Kidney (tissue), 14 donors: ENCODE measurements around the gene NOD1. TPM values are rescaled to one million over a fixed set of nuclear protein-coding genes. Genes with fewer than 3 reads are reported as not detected.

Experiments used
- DNase-seq, 5 donors: peaks; one replicate each; pipeline ENCODE4 v3.0.0-alpha.2; 2013 to 2020
- FAIRE-seq: peaks from 2 replicates; lab custom pipeline; 2012; peaks lifted over from hg19 to GRCh38; lab: Jason Lieb, UNC
- H3K27ac ChIP-seq, 2 donors: one replicate each; pipeline ENCODE4 v1.7.0; 2013; ENCODE audit warnings: low read depth in 2 of 2, low read length in 2 of 2, inconsistent platforms in 1 of 2
- H3K27me3 ChIP-seq: one replicate; pipeline ENCODE4 v1.7.1; 2013; ENCODE audit warnings: low read length, inconsistent platforms; ENCODE audit not compliant: control insufficient read depth, insufficient read depth
- H3K36me3 ChIP-seq, 3 donors: one replicate each; pipeline versions ENCODE4 v1.7.0 to v1.7.1; 2013; ENCODE audit warnings: low read length in 3 of 3, control low read depth in 1 of 3, inconsistent platforms in 1 of 3; ENCODE audit not compliant: insufficient read depth in 3 of 3, control insufficient read depth in 2 of 3
- H3K4me1 ChIP-seq, 3 donors: one replicate each; pipeline versions ENCODE4 v1.7.0 to v1.7.1; 2013; ENCODE audit warnings: low read length in 3 of 3, inconsistent platforms in 1 of 3, low read depth in 1 of 3; ENCODE audit not compliant: control insufficient read depth in 2 of 3, insufficient read depth in 2 of 3
- H3K4me3 ChIP-seq, 3 donors: one replicate each; pipeline versions ENCODE4 v1.7.0 to v1.8.1; 2013; ENCODE audit warnings: low read length in 3 of 3, control low read depth in 1 of 3, inconsistent platforms in 1 of 3
- H3K9ac ChIP-seq, 3 donors: one replicate each; pipeline versions ENCODE4 v1.7.0 to v1.7.1; 2013; ENCODE audit warnings: low read length in 3 of 3, control low read depth in 1 of 3, inconsistent platforms in 1 of 3
- H3K9me3 ChIP-seq, 3 donors: one replicate each; pipeline versions ENCODE4 v1.7.0 to v1.7.1; 2013; ENCODE audit warnings: low read length in 3 of 3, control low read depth in 1 of 3, inconsistent platforms in 1 of 3; ENCODE audit not compliant: control insufficient read depth in 2 of 3, insufficient read depth in 1 of 3
- intact Hi-C: fragments of 100-400 bp; cut with DNase I; formaldehyde crosslinking; loops from one replicate; pipeline ENCODE4 v1.11.1; 2022
- polyA plus RNA-seq: library from polyadenylated mRNA; stranded (reverse); fragments of 350-450 nt; fragmentation: Illumina TruSeq; extraction: RNeasy Lipid Tissue Mini Kit (QIAGEN cat#74804); gene quantifications from one replicate; pipeline ENCODE4 v1.2.3, GENCODE V29; 2014; ENCODE audit warnings: low read depth, low replicate concordance; ENCODE audit not compliant: insufficient read depth
- total RNA-seq: library from RNA; stranded (reverse); fragmentation: NEBNext Ultra II Directional; extraction: Animal tissue kit (Norgen Biotek cat#: 25700); gene quantifications from one replicate; pipeline ENCODE4 v1.2.1, GENCODE V29; 2021
- TF ChIP-seq, protein P1 (sequence below): IDR thresholded peaks from 3 replicates; pipeline ENCODE4 v1.5.1; 2012; ENCODE audit warnings: mild to moderate bottlenecking, moderate library complexity, borderline replicate concordance; ENCODE audit not compliant: insufficient read depth; ENCODE audit errors: extremely low read depth
- donor health status: control.
- donor health status: control.
- donor health status: control.
- donor health status: control.
- donor health status: control.
- donor health status: DM: yes; HTN: yes; CAD: no.
- donor health status: Normal renal cell carcinoma (clear cell type).

NOD1 gene
- total and polyA plus RNA-seq, 2 donors from 2014 or later, result 3.8 to 15.6 TPM

- Histone ChIP-seq H3K36me3 (peaks cover 0 to 8% (median 2%) of the 10 kb centered on the region in 3 donors), H3K27me3 (no peaks in the 10 kb centered on the region), H3K4me1 (peaks cover 0 to 6% (median 2%) of the 10 kb centered on the region in 3 donors), H3K4me3 (no peak overlapping the region), H3K27ac (no peak overlapping the region), H3K9me3 (no peaks in the 10 kb centered on the region), H3K9ac (no peak overlapping the region)
- intact Hi-C loops, result no loop called here
- TF ChIP-seq, protein P1, sequence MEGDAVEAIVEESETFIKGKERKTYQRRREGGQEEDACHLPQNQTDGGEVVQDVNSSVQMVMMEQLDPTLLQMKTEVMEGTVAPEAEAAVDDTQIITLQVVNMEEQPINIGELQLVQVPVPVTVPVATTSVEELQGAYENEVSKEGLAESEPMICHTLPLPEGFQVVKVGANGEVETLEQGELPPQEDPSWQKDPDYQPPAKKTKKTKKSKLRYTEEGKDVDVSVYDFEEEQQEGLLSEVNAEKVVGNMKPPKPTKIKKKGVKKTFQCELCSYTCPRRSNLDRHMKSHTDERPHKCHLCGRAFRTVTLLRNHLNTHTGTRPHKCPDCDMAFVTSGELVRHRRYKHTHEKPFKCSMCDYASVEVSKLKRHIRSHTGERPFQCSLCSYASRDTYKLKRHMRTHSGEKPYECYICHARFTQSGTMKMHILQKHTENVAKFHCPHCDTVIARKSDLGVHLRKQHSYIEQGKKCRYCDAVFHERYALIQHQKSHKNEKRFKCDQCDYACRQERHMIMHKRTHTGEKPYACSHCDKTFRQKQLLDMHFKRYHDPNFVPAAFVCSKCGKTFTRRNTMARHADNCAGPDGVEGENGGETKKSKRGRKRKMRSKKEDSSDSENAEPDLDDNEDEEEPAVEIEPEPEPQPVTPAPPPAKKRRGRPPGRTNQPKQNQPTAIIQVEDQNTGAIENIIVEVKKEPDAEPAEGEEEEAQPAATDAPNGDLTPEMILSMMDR, result no peak
- no peak for FAIRE-seq
- DNase-seq, result peak in 2 of 5 donors; percentile 24 to 44
These were observed 40.6 kb downstream of the NOD1 start for GRCh38 chr7:30437823-30438574.

DNA sequence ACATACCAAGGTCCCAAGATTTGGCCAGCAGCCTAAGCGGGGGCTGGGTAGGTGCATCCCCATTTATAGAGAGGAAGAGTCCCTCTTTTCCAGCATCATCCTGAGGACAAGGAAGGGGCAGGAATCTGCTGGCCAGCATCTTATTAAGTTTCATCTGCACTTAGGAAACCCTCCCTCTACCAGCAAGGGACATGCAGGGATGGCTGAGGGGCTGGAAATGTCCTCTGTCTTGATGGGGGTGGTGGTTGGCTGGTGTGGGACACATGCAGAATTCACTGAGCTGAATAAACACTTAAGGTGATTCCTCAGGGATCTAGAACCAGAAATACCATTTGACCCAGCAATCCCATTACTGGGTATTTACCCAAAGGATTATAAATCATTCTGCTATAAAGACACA, 42.1 kb downstream of the NOD1 start:
- TF ChIP-seq, protein P1, result no peak
- FAIRE-seq (no peak), DNase-seq (peak in 1 of 5 donors; percentile 16)
- Histone ChIP-seq H3K9ac (no peak overlapping the region), H3K27me3 (no peaks in the 10 kb centered on the region), H3K4me1 (peaks cover 0 to 12% (median 2%) of the 10 kb centered on the region in 3 donors), H3K9me3 (no peaks in the 10 kb centered on the region), H3K36me3 (peaks cover 0 to 8% (median 2%) of the 10 kb centered on the region in 3 donors), H3K27ac (no peak overlapping the region), H3K4me3 (no peak overlapping the region)
- intact Hi-C loops, result no loop called here

DNA sequence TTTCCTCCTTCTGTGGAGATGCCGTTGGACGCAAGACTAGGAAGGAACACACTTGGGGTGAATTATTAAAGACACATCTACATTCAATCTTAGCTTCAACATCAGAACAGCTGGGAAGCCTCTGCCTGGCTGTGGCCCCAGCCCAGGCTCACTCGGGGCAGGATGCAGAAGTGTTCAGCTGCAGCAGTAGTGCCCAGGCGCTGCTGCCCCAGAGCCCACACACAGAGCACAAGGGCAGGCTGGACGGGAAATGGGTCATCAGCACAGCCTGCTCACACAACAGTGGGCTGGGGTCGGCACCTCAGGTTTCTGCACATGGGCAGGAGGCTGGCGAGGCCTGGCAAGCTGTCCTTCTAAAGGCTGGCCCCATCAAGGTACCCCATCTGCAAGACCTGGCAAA, 42.5 kb downstream of the NOD1 start:
- Histone ChIP-seq H3K27ac (no peak overlapping the region), H3K4me3 (no peak overlapping the region), H3K36me3 (peaks cover 0 to 8% (median 2%) of the 10 kb centered on the region in 3 donors), H3K9ac (no peak overlapping the region), H3K9me3 (no peaks in the 10 kb centered on the region), H3K4me1 (peaks cover 0 to 17% (median 2%) of the 10 kb centered on the region in 3 donors), H3K27me3 (no peaks in the 10 kb centered on the region)
- intact Hi-C loops, result no loop called here
- DNase-seq, result peak in 1 of 5 donors; percentile 67
- TF ChIP-seq, protein P1, result no peak
- no peak for FAIRE-seq
